HG02870 (cell line): ENCODE results near the gene DPY30.

ENCODE experiments used
- ATAC-seq: cut with Tn5 transposase; IDR thresholded peaks from one replicate; pipeline ENCODE4 v1.9.1; 2021; ENCODE audit warnings: mild to moderate bottlenecking, moderate library complexity; ENCODE audit not compliant: unreplicated experiment

The DPY30 gene

DNA sequence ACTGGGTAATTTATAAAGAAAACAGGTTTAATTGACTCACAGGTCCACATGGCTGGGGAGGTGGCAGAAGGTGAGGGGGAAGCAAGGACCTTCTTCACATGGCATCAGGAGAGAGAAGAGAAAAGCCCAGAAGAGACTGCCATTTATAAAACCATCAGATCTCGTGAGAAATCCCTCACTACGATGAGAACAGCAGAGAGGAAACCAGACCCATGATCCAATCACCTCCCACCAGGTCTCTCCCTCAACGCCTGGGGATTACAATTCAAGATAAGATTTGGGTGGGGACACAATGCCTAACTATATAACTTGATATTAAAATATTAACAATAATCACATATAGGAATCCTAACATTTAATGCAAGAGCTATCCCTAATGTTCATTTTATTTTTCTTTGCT, 60.6 kb downstream of the DPY30 start:
- ATAC-seq = no peak

DNA sequence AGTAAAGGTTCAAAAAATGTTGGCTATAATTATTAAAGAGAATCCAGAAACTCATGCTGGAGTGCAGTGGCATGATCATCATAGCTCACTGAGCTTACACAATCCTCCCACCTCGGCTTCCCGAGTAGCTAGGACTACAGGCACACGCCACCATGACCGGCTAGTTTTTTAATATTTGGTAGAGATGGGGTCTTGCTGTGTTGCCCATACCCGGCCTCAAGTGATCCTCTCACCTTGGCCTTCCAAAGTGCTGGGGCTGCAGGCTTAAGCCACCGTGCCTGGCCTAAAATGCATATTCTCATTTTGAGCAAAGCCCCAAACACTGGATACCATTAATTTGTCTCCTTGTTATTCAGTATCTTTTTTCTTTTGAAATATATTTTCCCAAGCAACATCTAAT, 61.2 kb downstream of the DPY30 start:
- no peak for ATAC-seq
